Right lobe of liver (tissue), 4 donors: ENCODE data around the gene GABPB2.

Experiments used
- CTCF ChIP-seq, 4 donors: fragments of 200-600 bp in 3 of 4; fragments of 450-650 bp in 1 of 4; IDR thresholded peaks; one replicate each; pipeline versions ENCODE4 v1.5.1 to v1.8.0; 2016 to 2022; ENCODE audit warnings: antibody characterized with exemption in 4 of 4, mild to moderate bottlenecking in 2 of 4
- POLR2A ChIP-seq: fragments of 450-650 bp; IDR thresholded peaks from one replicate; pipeline ENCODE4 v1.6.1; 2017; ENCODE audit warnings: antibody characterized with exemption, mild to moderate bottlenecking
- donor health status: DM: no; HTN: no; CAD: no.
- donor health status: DM: no; HTN: no; CAD: no.
- donor health status: DM: no; HTN: yes; CAD: no.

GRCh38 chr1:151085953-151086559 is 15.5 kb downstream of the GABPB2 start:
- TF ChIP-seq CTCF (IDR thresholded peaks at IDR 0.05): no peak
- no peak for TF ChIP-seq POLR2A
